Osteoblast (primary cell): ENCODE measurements around the gene EYA4. TPM values are rescaled to one million over a fixed set of nuclear protein-coding genes. Genes with fewer than 3 reads are reported as not detected.

Experiments
- DNase-seq: peaks from one replicate; pipeline ENCODE4 v3.0.0; 2011; ENCODE audit warnings: low spot score, mixed read lengths; ENCODE audit not compliant: insufficient read length; ENCODE audit errors: missing footprints
- H2AFZ ChIP-seq: 2 replicates; pipeline ENCODE4 v1.6.0; 2011; ENCODE audit warnings: mild to moderate bottlenecking, low read length
- H3K27ac ChIP-seq: 2 replicates; pipeline ENCODE4 v1.5.1; 2011; ENCODE audit warnings: mild to moderate bottlenecking, low read depth, low read length, moderate library complexity
- H3K27me3 ChIP-seq: 2 replicates; pipeline ENCODE4 v1.6.0; 2012; ENCODE audit warnings: mild to moderate bottlenecking, control low read depth, inconsistent platforms, low read length, moderate library complexity; ENCODE audit not compliant: insufficient read depth
- H3K36me3 ChIP-seq: 2 replicates; pipeline ENCODE4 v1.5.1; 2011; ENCODE audit warnings: mild to moderate bottlenecking, low read length, control low read depth, moderate library complexity; ENCODE audit not compliant: insufficient read depth
- H3K4me1 ChIP-seq: 2 replicates; pipeline ENCODE4 v1.5.1; 2011; ENCODE audit warnings: mild to moderate bottlenecking, low read length, control low read depth, moderate library complexity; ENCODE audit not compliant: insufficient read depth
- H3K4me2 ChIP-seq: 2 replicates; pipeline ENCODE4 v1.6.0; 2011; ENCODE audit warnings: mild to moderate bottlenecking, low read length; ENCODE audit not compliant: insufficient read depth
- H3K4me3 ChIP-seq: fragments of 200-600 bp; sonication (generic); 3 replicates; pipeline ENCODE4 v1.5.1; 2012; ENCODE audit warnings: mild to moderate bottlenecking, low read length, inconsistent platforms; ENCODE audit not compliant: insufficient read depth
- H3K79me2 ChIP-seq: 2 replicates; pipeline ENCODE4 v1.6.0; 2012; ENCODE audit warnings: mild to moderate bottlenecking, low read length, control low read depth, inconsistent platforms; ENCODE audit not compliant: insufficient read depth
- H3K9me3 ChIP-seq: 2 replicates; pipeline ENCODE4 v1.5.1; 2011; ENCODE audit warnings: low read depth, low read length, control low read depth
- H4K20me1 ChIP-seq: 2 replicates; pipeline ENCODE4 v1.6.0; 2012; ENCODE audit warnings: mild to moderate bottlenecking, low read length, control low read depth; ENCODE audit not compliant: insufficient read depth
- CTCF ChIP-seq: IDR thresholded peaks from 2 replicates; pipeline ENCODE4 v1.5.1; 2011; ENCODE audit warnings: mild to moderate bottlenecking, low read depth, low read length, moderate library complexity; ENCODE audit errors: extremely low read depth
- total RNA-seq: library from RNA; depleted of rRNA; stranded (reverse); fragments of >200 nt; gene quantifications from 2 replicates; pipeline ENCODE4 v1.2.3, GENCODE V29; 2012

Gene EYA4
- total RNA-seq, 1 donor, result 35.5 TPM

- H3K27me3 ChIP-seq, result no peaks in the 10 kb centered on the region
- H3K36me3 ChIP-seq, result no peaks in the 10 kb centered on the region
- no peaks in the 10 kb centered on the region for H3K79me2 ChIP-seq
- H4K20me1 ChIP-seq, result no peaks in the 10 kb centered on the region
- no peak for TF ChIP-seq CTCF
- H3K4me1 ChIP-seq, result peaks cover 15% of the 10 kb centered on the region
- H2AFZ ChIP-seq, result no peak overlapping the region
- no peaks in the 10 kb centered on the region for H3K9me3 ChIP-seq
- DNase-seq, result no peak
- no peak overlapping the region for H3K27ac ChIP-seq
- no peak overlapping the region for H3K4me3 ChIP-seq
- no peak overlapping the region for H3K4me2 ChIP-seq
Observed at GRCh38 chr6:133251688-133252087, 10.5 kb downstream of the EYA4 start.

- Histone ChIP-seq H3K36me3 (no peaks in the 10 kb centered on the region), H3K9me3 (no peaks in the 10 kb centered on the region), H3K27me3 (no peaks in the 10 kb centered on the region), H3K4me1 (peaks cover 15% of the 10 kb centered on the region), H2AFZ (peak overlapping the region; percentile 85), H4K20me1 (no peaks in the 10 kb centered on the region), H3K4me2 (peak overlapping the region; percentile 57), H3K27ac (peak overlapping the region; percentile 77), H3K4me3 (no peak overlapping the region), H3K79me2 (no peaks in the 10 kb centered on the region)
- no peak for TF ChIP-seq CTCF
- peak; percentile 87 for DNase-seq
Observed at GRCh38 chr6:133254552-133255228, 13.5 kb downstream of the EYA4 start.

GRCh38 chr6:133257545-133258105 is 16.5 kb downstream of the EYA4 start:
- DNase-seq, result no peak
- Histone ChIP-seq H3K9me3 (no peaks in the 10 kb centered on the region), H3K4me1 (peaks cover 15% of the 10 kb centered on the region), H3K27ac (no peak overlapping the region), H3K79me2 (no peaks in the 10 kb centered on the region), H4K20me1 (no peaks in the 10 kb centered on the region), H3K27me3 (no peaks in the 10 kb centered on the region), H2AFZ (no peak overlapping the region), H3K4me2 (no peak overlapping the region), H3K36me3 (no peaks in the 10 kb centered on the region), H3K4me3 (no peak overlapping the region)
- no peak for TF ChIP-seq CTCF

GRCh38 chr6:133259561-133259960 is 18.4 kb downstream of the EYA4 start:
- Histone ChIP-seq H3K4me3 (no peak overlapping the region), H3K4me2 (no peak overlapping the region), H4K20me1 (no peaks in the 10 kb centered on the region), H3K9me3 (no peaks in the 10 kb centered on the region), H3K79me2 (no peaks in the 10 kb centered on the region), H3K27me3 (no peaks in the 10 kb centered on the region), H2AFZ (no peak overlapping the region), H3K36me3 (no peaks in the 10 kb centered on the region), H3K4me1 (peaks cover 8% of the 10 kb centered on the region), H3K27ac (no peak overlapping the region)
- DNase-seq, result no peak
- TF ChIP-seq CTCF, result no peak
